GM19239 (cell line): ENCODE data around the gene ZNF181.

Experiments used
- DNase-seq: peaks from one replicate; pipeline ENCODE4 v3.0.0; 2011; ENCODE audit warnings: low spot score; ENCODE audit not compliant: insufficient read length
- FAIRE-seq: peaks from 2 replicates; lab custom pipeline; 2011; peaks lifted over from hg19 to GRCh38; lab: Jason Lieb, UNC

Gene ZNF181

GRCh38 chr19:34744896-34745690 lies 11.1 kb downstream of the ZNF181 start:
- no peak for DNase-seq
- no peak for FAIRE-seq

- no peak for FAIRE-seq
- no peak for DNase-seq
Measured at GRCh38 chr19:34757441-34757840, 23.4 kb downstream of the ZNF181 start.

GRCh38 chr19:34759218-34759917 lies 25.3 kb downstream of the ZNF181 start:
- no peak for FAIRE-seq

GRCh38 chr19:34766386-34766785 lies 32.3 kb downstream of the ZNF181 start:
- DNase-seq, result no peak
- no peak for FAIRE-seq

More at GRCh38 chr19:34759218-34759917, 25.3 kb downstream of the ZNF181 start:
- no peak for DNase-seq

- no peak for DNase-seq
- FAIRE-seq, result no peak
Measured at GRCh38 chr19:34767951-34768350, 33.9 kb downstream of the ZNF181 start.

- peak; percentile 77 for DNase-seq
Measured at GRCh38 chr19:34772697-34773554, 38.9 kb downstream of the ZNF181 start, which contains the start of gene ZNF599. ZNF599 (minus strand) TSS chr19:34773215; CDS start chr19:34772841, 374 bp downstream.

GRCh38 chr19:34773555-34773864 lies 39.5 kb downstream of the ZNF181 start:
- no peak for FAIRE-seq
- DNase-seq, result no peak

More at GRCh38 chr19:34772697-34773554, 38.9 kb downstream of the ZNF181 start, which contains the start of gene ZNF599:
- peak; percentile 97 for FAIRE-seq

GRCh38 chr19:34774857-34775256 lies 40.8 kb downstream of the ZNF181 start:
- no peak for DNase-seq
- FAIRE-seq, result no peak

- FAIRE-seq (no peak), DNase-seq (no peak)
Measured at GRCh38 chr19:34778342-34778741, 44.3 kb downstream of the ZNF181 start.

GRCh38 chr19:34779652-34780051 lies 45.6 kb downstream of the ZNF181 start:
- no peak for DNase-seq
- no peak for FAIRE-seq

GRCh38 chr19:34786236-34786635 lies 52.2 kb downstream of the ZNF181 start:
- FAIRE-seq (no peak), DNase-seq (no peak)

GRCh38 chr19:34787059-34787824 lies 53.2 kb downstream of the ZNF181 start:
- no peak for DNase-seq
- no peak for FAIRE-seq

GRCh38 chr19:34788074-34788473 lies 54.0 kb downstream of the ZNF181 start:
- DNase-seq (no peak), FAIRE-seq (no peak)

- FAIRE-seq, result no peak
- DNase-seq, result no peak
Measured at GRCh38 chr19:34793565-34793964, 59.5 kb downstream of the ZNF181 start.

- no peak for DNase-seq
- FAIRE-seq, result no peak
Measured at GRCh38 chr19:34794066-34794960, 60.3 kb downstream of the ZNF181 start.
